HG03565 (cell line): ENCODE data around the gene KLHL29.

Source experiments
- ATAC-seq: cut with Tn5 transposase; IDR thresholded peaks from one replicate; pipeline ENCODE4 v1.9.1; 2021; ENCODE audit warnings: mild to moderate bottlenecking, moderate library complexity; ENCODE audit not compliant: unreplicated experiment

KLHL29 gene

GRCh38 chr2:23586741-23587306 lies 201.8 kb downstream of the KLHL29 start:
- no peak for ATAC-seq

DNA sequence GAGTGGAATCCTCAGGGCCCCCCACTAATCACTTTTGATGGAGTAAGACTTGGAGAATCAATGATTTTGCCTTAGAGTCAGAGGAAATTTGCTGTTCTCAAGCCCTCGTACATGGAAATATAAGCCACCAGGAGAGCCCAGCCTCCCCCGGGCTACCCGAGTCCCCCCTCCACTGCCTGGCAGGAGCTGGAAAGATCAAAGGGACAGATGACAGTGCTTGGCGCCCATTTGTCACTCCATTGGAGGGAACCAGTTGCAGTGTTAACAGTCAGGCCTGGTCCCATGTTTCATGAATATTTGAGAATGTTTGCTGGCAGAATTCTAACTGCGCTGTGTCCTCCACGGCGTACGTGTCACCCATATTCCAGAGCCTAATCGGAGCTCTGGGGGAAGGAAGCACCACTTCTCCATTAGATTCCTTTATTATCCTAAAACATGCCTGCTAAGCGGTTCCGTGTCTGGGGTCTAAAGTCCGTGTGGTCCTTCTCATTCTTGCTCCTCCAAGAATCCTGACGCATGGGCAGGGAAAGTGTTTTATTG lies 202.4 kb downstream of the KLHL29 start:
- no peak for ATAC-seq

- no peak for ATAC-seq
These were observed 203.1 kb downstream of the KLHL29 start for GRCh38 chr2:23588106-23588505.

DNA sequence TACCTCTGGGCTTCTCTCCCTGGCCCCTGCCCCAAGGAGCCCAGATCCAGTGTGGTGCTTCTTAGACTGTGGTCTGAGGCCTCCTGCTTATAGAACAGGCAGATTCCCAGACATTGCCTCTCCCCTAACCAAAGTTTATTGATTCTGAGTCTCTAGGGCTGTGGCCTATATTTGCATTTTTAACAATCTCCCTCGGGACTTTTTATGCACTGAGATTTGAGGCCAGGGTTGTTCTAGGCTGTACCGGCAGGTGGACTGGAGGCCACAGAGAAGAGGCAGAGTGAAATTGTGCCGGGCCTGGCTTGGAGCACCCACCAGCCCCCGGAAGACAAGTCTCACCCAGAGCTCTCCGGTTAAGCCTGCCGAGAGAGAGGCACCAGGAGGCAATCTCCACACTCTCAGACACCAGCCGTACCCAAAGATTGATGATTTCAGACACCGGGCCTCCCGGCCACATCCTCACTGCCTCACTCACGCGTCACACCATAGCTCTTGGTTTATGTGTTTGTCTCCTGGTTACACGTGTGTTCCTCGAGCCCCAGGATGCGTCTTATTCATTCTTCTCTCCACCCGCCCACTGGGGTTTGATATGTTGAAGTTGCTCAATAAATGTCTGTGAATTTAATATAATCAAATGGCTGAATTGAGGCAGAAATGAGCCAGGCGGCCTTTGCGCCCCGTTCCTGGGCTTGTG lies 203.7 kb downstream of the KLHL29 start:
- no peak for ATAC-seq

DNA sequence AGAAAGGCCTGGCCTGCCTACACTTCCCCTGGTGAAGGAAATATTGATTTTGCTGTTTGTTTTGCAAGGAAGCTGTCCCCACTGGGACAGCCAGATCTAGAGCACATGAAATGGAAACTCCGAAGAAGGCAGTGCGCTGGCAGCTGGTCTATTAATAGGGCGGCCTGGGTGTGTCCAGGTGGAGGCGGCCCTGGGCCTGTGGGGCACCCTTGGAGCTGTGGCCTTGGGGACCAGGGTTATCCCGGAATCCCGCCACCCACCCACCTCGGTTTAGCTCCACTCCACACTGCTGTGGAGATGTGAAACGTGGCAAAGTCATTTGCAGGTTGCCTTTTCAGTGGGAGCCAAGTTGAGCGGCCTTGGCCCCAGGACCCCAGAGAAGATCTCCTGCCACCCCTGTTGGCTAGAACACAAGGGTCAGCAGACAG lies 204.3 kb downstream of the KLHL29 start:
- no peak for ATAC-seq

GRCh38 chr2:23589739-23590138 lies 204.8 kb downstream of the KLHL29 start:
- no peak for ATAC-seq

- no peak for ATAC-seq
These were observed 205.4 kb downstream of the KLHL29 start for GRCh38 chr2:23590241-23590869.

DNA sequence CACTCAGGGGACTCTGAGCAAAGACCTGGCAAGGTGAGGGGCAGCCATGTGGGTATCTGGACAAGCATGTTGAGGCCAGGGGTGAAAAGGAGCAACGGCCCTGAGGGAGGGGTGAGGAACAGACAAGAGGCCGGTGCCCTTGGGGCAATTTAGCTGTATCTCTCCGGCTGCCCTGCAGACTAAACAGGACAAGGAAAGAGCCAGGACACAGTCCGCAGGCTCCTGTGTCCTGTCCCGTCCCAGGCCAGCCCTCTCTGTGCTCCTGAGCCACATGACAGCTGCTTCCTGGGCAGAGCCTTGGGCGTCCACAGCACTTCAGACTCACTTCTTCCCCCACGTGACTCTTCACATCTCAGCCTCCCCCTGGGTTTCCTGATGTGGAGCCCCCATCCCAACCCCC lies 206.1 kb downstream of the KLHL29 start:
- no peak for ATAC-seq

GRCh38 chr2:23592061-23592685 lies 207.2 kb downstream of the KLHL29 start:
- no peak for ATAC-seq

- ATAC-seq, result no peak
These were observed 208.1 kb downstream of the KLHL29 start for GRCh38 chr2:23592898-23593751.

GRCh38 chr2:23593752-23594459 lies 208.9 kb downstream of the KLHL29 start:
- no peak for ATAC-seq

- no peak for ATAC-seq
These were observed 209.5 kb downstream of the KLHL29 start for GRCh38 chr2:23594460-23594825.

GRCh38 chr2:23595021-23595420 lies 210.0 kb downstream of the KLHL29 start:
- ATAC-seq, result no peak

DNA sequence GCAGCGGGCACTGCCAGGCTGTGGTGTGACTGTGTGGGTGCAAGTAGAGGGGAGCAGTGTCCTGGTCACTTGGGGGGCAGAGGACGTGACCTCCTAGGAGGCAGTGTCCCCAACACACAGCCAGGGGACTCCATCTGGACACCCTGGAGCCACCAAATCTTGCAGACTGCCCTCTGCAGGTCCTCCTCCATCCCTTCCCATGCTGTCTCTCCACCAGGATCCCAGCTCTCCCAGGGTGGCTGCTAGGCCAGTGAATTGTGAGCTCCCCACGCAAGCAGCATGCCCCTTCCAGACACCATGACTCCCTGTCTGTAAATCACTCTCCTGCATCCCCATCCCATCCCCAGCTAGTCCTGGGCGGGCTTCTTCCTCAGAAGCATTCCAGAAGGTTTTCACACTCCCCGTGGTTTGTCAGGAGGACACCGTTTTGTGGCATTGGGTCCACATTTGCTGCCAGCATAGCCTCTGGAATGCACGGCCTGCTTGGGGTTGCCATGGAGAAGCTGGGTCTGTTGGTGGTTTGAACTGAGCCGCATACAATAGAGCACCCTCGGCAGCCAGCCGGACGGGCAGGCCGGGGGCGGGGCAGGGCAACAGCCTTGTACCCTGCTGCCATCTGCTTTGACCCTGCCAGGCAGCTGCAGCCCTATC lies 210.7 kb downstream of the KLHL29 start:
- ATAC-seq, result no peak

DNA sequence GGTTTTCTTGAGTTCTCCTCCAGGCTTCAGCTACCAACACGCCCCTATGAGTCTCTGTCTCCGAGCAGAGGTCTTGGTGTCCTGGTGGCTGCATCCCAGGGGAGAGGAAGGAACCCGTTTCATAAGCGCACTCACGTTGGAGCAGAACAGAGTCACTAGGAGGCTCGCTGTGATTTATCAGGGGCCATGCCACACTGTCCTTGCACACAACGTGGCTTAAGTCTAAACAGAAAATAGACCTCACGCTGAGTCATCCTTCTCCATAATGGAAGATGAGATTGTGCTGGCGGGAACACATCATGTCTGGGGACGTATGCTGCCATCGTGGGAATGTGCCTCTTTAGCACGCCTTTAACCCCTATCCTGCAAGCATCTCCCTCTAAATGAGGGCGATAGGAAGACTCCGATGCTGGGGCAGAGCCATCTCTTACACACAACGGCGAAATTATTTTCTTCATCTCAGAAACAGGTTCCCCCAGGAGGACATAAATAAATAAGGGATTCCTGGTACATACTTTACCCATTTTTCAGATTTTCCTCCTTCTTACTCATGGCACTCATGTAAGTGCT lies 211.4 kb downstream of the KLHL29 start:
- no peak for ATAC-seq

DNA sequence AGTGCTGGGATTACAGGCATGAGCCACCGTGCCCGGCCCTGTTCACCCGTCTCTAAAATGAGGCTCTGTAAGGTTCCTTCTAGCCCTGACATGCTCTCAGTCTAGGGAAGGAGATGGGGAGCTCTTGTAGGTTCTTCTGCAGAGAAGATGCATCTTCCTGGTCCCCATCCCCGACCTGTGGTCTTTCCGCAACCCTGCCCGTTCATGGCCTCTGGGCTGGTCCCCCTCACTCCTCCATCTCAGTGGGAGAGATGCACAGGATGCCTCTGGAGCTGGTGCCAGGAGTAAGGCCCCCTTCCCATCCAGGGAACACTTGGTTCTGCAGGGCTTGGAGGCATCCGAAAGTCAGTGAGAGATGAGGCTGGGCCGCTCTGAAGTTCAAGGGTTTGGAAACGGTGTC lies 212.7 kb downstream of the KLHL29 start:
- ATAC-seq, result no peak

GRCh38 chr2:23599006-23599405 lies 214.0 kb downstream of the KLHL29 start:
- no peak for ATAC-seq

- no peak for ATAC-seq
These were observed 214.7 kb downstream of the KLHL29 start for GRCh38 chr2:23599667-23600066.

DNA sequence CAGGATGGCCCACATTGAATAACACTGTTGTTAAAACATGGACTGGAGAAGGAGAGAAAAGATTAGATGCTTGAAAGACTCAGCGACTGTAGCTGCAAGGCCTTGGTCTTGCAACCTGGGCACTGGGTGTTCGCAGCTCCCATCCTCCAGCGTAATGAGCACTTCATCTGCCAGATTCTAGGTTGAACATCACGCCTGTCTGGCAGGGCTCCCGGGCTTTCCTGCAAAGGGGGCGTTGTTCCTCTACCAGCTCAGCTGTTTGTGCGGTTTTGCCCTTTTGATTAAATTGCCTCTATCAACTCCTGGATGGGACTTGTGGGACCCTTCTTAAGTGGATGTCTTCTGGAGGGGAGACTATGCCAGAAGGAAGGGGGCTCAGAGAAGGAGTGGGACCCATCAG lies 215.4 kb downstream of the KLHL29 start:
- no peak for ATAC-seq
